ENCODE data around the gene TAOK3.
A peak's percentile ranks its signal among the peaks of the same experiment; 100 is the strongest.
"Not testable (repeated sequence)": the region's sequence is repeated elsewhere in the genome, so short reads cannot be mapped to it uniquely, and the experiment has no call there.

Gene TAOK3

DNA sequence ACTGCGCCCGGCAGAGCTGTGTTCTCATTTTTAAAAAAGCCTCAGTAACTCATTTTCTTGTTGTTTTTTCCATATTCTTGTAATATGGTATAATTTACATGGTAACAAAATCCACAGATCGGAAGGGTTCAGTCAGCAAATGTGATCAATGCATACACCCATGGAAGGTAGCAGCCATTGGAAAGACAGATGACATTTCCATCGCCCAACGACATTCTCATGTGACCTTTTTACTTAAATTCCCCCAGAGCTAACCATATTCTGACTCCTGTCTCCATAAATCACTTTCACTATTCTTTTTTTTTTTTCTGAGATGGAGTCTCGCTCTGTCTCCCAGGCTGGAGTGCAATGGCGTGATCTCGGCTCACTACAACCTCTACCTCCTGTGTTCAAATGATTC, 231.9 kb downstream of the TAOK3 start:
- no peak for DNase-seq (ENCODE audit: low read depth, low spot score)

GRCh38 chr12:118137148-118137678, 235.5 kb downstream of the TAOK3 start:
- DNase-seq (ENCODE audit: low read depth, low spot score) = no peak

DNA sequence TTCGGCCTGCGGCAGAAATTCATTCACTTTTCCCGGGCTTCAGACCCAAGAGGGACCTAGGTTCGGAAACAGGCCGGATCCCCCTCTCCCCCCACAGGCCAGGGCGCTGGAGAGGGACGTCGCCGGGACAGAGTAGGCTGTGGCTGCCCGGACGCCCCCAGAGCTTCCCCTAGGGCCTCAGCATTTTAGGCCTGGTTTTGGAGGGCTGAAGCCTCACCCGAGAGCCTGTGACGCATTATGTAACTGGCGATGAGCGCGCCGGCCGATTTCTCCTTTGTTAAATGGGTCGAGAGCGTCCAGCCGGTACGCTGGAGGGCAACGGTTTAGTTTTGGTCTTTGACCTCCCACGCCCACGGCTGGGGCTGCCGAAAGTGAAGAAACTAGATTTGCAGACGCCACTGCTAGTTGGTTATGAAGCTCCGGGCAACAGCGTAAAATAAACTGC, 236.1 kb downstream of the TAOK3 start:
- no peak for DNase-seq (ENCODE audit: low read depth, low spot score)

DNA sequence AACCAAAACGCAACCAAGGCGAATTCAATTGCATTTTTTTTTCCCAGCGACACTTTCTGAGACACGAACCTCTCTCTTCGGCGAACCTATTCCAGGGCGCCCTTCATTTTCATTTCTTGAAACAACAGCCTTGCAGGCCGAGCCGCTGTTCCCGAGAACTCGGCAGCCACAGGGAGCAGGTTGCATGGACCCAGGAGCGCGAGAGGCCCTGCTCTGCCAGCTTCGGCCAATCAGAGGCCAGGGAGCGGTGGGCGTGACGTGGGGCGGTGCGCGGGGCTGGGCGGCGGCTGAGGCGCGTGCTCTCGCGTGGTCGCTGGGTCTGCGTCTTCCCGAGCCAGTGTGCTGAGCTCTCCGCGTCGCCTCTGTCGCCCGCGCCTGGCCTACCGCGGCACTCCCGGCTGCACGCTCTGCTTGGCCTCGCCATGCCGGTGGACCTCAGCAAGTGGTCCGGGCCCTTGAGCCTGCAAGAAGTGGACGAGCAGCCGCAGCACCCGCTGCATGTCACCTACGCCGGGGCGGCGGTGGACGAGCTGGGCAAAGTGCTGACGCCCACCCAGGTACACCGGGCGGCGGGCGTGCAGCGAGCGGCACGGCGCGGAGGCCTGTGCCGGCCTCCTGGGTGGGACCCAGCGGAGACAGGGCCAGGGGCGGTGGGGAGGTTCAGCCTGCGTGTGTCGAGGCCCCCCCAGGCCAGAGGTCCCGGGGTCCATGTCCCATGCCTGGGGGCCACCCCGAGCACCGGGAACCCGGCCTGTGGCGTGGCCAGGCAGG, 236.7 kb downstream of the TAOK3 start, which contains the start of gene PEBP1:
Gene PEBP1 (plus strand): TSS at position 337 of the 771 bp plus-strand sequence. CDS start 86 bp downstream, at position 423.
- peak; percentile 82 for DNase-seq (ENCODE audit: low read depth, low spot score)

- not testable (repeated sequence) for DNase-seq (ENCODE audit: low read depth, low spot score)
These were observed 243.3 kb downstream of the TAOK3 start for GRCh38 chr12:118129436-118129835.

DNA sequence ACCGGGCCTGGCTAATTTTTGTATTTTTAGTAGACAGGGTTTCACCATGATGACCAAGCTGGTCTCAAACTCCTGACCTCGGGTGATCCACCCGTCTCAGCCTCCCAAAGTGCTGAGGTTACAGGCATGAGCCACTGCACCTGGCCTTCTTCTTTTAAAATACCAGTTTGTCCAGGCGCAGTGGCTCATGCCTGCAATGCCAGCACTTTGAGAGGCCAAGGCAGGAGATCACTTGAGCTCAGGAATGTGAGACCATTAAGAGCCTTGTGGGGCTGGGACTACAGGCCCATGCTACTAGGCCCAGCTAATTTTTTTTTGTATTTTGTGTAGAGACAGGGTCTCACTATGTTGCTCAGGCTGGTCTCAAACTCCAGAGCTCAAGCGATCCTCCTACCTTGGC, 244.8 kb downstream of the TAOK3 start:
- no peak for DNase-seq (ENCODE audit: low read depth, low spot score)

- no peak for DNase-seq (ENCODE audit: low read depth, low spot score)
These were observed 246.5 kb downstream of the TAOK3 start for GRCh38 chr12:118126119-118126757.

GRCh38 chr12:118125743-118126118, 247.0 kb downstream of the TAOK3 start:
- DNase-seq (ENCODE audit: low read depth, low spot score) = no peak

DNA sequence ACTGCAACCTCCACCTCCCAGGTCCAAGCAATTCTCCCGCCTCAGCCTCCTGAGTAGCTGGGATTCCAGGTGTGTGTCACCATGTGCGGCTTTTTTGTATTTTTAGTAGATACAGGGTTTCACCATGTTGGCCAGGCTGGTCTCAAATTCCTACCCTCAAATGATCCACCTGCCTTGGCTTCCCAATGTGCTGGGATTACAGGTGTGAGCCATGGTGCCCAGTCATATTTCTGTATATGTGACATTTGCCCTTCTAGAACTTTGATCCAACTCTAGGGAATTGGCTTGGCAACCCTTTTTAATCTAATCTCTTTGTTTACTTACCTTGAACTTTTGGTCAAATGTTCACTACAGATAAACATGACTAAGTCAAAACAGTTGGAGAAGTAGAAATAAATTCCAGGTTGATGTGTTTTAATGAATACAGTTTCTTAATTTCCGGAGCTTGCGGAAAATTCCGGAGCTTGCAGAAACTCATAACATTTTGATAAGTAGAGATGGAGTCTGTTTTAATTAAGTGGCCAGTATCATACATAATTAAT, 248.3 kb downstream of the TAOK3 start:
- no peak for DNase-seq (ENCODE audit: low read depth, low spot score)

DNA sequence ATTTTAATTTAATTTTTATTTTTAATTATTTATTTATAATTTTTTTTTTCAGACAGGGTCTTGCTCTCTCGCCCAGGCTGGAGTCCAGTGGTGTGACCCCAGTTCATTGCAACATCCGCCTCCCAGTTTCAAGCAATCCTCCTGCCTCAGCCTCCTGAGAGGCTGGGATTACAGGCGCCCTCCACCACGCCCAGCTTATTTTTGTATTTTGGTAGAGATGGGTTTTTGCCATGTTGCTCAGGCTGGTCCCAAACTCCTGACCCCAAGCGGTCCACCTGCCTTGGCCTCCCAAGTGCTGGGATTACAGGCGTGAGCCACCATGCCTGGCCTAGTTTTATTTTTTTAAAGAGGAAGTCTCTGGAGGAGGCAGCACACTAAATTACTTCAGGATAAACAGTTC, 250.4 kb downstream of the TAOK3 start:
- no peak for DNase-seq (ENCODE audit: low read depth, low spot score)

DNA sequence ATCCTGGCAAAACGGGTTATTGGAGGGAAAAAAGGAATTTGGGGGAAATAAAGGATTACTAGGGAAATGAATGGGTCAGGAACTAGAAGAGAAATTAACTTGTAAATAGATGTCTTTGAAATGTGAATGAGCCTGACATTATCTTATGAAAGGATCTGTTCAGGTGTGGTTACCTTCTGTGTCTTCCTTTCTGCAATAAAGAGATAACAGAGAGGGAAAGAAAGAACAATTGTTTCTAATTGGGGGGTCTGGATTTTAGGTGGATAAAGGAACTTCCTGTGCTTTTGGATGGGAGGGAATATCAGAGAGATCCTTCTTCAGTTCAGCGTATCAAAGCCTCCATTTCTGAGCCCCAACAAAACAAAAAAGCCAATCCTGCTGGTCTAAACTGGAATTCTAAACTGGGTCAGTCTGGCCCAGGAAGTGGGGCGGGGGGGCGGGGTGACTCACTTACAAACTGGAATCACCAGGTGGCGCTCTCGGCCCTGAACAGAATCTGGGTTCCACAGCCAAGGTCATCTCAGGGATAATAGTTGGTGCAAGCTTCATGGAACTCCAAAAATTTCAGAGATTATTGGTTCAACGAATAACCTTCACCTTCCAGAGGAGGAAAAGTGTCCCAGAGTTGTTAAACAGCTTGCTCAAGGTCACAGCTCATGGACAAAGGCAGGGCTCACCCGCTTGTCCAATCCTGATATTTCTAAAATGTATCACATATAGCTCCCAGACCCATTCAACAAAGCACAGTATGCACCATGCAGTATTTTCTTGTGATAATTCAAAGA, 251.9 kb downstream of the TAOK3 start:
- no peak for DNase-seq (ENCODE audit: low read depth, low spot score)

- DNase-seq (ENCODE audit: low read depth, low spot score) = no peak
These were observed 253.2 kb downstream of the TAOK3 start for GRCh38 chr12:118119449-118119879.

DNA sequence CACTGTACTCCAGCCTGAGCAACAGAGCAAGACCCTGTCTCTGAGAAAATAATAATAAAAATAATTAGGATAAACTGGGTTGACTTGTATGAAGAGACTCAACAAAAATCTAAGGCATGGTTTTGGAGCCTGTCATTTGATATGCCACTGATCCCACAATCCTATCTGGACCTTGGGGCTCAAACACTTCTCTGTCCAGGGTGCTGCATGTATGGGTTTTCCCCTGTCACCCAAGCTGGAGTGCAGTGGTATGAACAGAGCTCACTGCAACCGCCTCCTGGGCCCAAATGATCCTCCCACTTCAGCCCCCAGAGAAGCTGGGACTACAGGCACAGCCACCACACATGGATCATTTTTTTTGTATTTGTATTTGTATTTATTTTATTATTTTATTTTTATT, 263.6 kb downstream of the TAOK3 start:
- no peak for DNase-seq (ENCODE audit: low read depth, low spot score)

DNA sequence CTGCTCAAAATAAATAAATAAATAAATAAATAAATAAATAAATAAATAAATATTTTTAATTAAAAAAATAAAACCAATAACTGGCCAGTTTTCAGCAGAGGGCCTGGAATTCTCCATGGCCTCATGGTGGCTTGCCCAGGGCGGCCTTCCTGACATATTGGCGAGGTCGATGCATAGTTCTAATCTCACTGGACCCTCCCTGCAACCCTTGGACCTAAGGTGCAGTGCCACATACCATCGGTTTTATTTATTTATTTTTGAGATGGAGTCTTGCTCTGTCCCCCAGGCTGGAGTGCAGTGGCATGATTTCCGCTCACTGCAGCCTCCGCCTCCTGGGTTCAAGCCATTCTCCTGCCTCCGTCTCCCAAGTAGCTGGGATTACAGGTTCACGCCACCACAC, 265.0 kb downstream of the TAOK3 start:
- DNase-seq (ENCODE audit: low read depth, low spot score) = no peak

DNA sequence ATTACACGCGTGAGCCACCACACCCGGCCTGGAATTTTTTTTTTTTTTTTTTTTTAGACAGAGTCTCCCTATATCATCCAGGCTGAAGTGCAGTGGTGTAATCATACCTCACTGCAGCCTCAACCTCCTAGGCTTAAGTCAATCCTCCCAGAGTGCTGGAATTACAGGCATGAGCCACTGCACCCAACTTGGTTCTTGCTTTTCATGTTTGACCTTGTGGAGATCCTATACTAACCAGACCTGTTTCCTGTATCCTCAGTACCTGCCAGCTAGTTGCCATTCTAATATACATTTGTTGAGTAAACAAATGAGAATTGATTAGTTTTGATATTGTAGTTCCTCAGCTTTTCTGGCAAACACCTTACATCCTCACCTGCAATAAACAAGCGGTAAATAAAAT, 265.7 kb downstream of the TAOK3 start:
- no peak for DNase-seq (ENCODE audit: low read depth, low spot score)

- no peak for DNase-seq (ENCODE audit: low read depth, low spot score)
These were observed 268.9 kb downstream of the TAOK3 start, which contains the start of gene VSIG10 for GRCh38 chr12:118103601-118104382. Gene VSIG10, minus strand, starts transcription at chr12:118104011. Its CDS starts 340 bp downstream, at chr12:118103671.

DNA sequence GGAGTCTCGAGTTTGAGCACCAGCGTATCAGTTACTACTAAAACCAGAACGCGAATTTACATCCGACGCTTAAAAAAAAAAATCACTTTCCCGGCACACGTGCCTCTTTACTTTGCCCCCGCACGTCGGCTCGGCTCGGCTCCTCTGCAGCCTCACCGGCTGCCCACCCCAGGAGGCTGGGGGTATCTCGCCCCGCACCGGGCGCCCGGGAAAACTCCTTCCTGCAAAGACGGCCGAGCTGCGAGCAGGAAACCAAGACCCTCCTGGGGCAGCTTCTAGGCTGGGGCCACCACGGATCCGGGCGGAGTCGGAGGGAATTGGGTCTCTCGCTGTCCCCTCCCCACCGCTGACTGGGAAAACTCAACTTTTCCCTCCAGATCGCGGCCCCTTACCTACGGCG, 269.5 kb downstream of the TAOK3 start:
- DNase-seq (ENCODE audit: low read depth, low spot score) = no peak

- DNase-seq (ENCODE audit: low read depth, low spot score) = no peak
These were observed 270.1 kb downstream of the TAOK3 start for GRCh38 chr12:118102609-118103008.

- no peak for DNase-seq (ENCODE audit: low read depth, low spot score)
These were observed 270.6 kb downstream of the TAOK3 start for GRCh38 chr12:118102070-118102469.

- no peak for DNase-seq (ENCODE audit: low read depth, low spot score)
These were observed 271.7 kb downstream of the TAOK3 start for GRCh38 chr12:118101051-118101450.
